ENCODE measurements around the gene RUNDC3A.
"Not testable (repeated sequence)": the region's sequence is repeated elsewhere in the genome, so short reads cannot be mapped to it uniquely, and the experiment has no call there.

RUNDC3A gene

DNA sequence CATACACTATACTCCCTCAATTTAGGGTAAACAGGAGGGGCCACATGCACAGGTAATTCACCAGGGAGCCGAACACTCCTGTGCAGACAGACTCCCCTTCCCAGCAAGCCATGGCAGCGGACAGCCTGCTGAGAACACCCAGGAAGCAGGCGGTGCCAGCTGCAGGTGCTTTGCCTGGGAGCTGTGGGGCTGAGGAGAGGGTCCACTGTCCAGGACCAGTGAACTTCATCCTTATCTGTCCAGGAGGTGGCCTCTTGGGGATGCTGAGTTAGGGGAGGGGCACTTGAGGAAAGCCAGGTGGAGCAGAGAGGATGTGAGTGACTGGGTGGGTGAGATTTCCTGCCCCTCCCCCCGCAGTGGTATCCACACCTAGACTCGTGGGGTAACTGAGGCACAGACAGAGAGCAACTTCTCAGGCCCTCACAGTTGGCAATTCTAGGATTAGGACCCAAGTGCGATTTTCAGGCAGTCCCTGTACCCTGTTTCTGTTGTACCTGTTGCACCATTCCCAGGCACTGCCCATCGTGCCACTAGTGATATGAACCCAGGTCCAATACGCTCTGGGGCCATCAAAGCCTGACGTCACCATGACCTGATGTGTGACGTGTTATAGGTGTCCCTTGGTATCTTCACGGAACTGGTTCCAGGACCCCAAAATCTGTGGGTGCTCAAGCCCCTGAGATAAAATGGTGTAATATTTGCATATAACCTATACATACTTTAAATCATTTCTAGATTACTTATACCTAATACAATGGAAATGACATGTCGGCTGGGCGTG is 37.9 kb downstream of the RUNDC3A start:
- no peak for DNase-seq

DNA sequence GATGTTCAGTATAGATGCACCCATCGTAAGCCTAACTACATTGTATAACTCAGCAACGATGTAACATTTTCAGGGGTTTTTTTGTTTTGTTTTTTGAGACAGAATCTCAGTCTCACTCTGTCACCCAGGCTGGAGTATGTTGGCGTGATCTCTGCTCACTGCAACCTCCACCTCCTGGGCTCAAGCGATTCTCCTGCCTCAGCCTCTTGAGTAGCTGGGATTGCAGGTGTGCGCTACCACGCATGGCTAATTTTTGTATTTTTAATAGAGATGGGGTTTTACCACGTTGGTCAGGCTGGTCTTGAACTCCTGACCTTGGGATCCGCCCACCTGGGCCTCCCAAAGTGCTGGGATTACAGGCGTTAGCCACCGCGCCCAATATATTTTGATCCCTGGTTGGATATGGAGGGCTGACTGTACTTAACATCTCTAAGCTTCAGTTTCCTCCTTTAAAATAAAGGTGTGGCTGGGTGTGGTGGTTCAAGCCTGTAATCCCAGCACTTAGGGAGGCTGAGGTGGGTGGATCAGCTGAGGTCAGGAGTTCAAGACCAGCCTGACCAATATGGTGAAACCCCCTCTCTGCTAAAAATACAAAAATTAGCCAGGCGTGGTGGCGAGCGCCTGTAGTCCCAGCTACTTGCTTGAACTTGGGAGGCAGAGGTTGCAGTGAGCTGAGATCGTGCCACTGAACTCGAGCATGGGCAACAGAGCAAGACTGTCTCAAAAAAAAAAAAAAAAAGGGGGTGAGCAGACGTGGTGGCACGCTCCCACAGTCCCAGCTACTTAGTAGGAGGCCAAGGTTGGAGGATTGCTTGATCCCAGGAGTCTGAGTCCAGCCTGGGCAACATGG is 39.0 kb downstream of the RUNDC3A start:
- DNase-seq = not testable (repeated sequence)

DNA sequence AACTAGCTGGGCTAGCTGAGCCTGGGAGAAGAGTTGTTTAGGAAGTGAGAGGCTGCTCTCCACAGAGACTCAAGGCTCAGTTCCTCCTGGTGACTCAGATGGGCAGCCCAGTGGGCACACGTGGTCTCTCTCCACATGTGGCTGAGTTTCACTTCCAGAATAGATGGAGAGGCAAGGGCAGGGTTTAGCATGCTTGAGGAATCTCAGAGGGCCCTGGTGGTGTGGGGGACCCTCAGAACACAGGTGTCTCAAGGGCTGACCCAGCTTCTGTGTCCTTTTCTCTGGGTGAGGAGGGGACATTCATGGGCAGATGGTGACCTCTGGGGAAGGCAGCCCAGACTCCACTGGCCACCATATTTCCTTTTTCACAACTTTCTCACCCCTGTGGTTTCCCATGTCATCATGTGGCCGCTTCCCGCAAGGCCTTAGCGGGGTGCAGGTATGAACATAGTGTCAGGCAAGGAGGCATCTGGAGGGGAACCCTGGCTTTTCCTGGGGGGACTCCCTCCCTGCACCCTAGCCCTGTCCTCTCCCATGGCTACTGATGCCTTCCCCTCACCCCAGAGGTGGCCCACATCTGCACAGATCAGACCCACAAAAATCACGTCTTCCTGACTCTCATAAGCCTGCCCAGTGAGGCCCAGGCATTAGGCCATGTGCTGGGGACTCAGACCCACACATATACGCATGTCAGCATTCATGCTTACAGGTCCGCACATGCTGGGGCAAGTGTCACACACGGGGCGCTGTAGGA is 40.0 kb downstream of the RUNDC3A start:
- DNase-seq = no peak

DNA sequence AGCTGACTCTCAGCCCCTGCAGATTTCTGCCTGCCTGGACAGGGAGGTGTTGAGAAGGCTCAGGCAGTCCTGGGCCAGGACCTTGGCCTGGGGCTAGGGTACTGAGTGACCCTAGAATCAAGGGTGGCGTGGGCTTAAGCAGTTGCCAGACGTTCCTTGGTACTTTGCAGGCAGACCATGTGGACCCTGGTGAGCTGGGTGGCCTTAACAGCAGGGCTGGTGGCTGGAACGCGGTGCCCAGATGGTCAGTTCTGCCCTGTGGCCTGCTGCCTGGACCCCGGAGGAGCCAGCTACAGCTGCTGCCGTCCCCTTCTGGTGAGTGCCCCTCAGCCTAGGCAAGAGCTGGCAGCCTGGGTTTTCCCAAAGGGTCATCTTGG is 40.6 kb downstream of the RUNDC3A start:
- no peak for DNase-seq

DNA sequence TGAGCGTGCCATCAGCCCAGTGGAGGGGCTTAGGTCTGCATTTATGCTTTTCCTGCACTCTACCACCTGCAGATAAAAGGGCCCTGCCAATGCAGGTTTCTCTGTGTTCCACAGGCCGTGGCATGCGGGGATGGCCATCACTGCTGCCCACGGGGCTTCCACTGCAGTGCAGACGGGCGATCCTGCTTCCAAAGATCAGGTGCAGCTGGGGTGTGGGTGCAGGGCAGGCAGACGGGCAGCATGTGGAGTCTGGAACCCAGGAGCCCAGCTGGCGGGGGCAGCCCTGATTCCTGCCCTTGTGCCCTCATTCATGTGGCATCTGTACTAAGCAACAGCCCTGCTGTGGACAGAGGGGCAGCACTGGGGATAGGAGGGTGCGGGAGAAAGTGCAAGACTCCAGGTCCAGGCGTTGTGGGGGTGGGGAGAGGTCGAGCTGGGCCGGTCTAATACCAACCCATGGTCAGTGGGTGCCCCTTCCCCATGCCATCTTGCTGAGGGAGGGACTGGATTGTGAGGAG is 41.2 kb downstream of the RUNDC3A start:
- no peak for DNase-seq

DNA sequence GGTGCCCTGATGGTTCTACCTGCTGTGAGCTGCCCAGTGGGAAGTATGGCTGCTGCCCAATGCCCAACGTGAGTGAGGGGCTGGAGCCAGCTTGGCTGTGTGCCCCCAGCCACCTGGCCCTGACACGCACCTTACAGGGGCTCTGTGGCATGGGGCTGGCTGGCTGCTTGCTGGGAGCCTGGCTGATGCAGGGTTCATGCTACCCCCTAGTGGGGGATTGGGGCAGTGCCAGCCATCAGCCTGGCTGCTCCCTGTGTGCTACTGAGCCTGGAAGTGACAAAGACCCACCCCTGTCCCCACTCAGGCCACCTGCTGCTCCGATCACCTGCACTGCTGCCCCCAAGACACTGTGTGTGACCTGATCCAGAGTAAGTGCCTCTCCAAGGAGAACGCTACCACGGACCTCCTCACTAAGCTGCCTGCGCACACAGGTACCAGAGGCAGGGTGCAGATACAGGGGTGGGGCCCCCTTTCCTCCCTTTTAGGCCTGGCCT is 42.4 kb downstream of the RUNDC3A start:
- DNase-seq = no peak

DNA sequence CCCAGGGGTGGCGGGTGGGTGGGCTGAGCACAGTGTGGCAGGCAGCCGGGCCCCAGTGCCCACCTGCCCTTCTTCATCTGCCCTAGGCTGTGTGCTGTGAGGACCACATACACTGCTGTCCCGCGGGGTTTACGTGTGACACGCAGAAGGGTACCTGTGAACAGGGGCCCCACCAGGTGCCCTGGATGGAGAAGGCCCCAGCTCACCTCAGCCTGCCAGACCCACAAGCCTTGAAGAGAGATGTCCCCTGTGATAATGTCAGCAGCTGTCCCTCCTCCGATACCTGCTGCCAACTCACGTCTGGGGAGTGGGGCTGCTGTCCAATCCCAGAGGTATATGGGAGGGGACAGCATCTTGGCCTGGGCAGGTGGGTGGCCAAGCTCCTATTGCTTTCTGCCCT is 43.1 kb downstream of the RUNDC3A start:
- DNase-seq = no peak

DNA sequence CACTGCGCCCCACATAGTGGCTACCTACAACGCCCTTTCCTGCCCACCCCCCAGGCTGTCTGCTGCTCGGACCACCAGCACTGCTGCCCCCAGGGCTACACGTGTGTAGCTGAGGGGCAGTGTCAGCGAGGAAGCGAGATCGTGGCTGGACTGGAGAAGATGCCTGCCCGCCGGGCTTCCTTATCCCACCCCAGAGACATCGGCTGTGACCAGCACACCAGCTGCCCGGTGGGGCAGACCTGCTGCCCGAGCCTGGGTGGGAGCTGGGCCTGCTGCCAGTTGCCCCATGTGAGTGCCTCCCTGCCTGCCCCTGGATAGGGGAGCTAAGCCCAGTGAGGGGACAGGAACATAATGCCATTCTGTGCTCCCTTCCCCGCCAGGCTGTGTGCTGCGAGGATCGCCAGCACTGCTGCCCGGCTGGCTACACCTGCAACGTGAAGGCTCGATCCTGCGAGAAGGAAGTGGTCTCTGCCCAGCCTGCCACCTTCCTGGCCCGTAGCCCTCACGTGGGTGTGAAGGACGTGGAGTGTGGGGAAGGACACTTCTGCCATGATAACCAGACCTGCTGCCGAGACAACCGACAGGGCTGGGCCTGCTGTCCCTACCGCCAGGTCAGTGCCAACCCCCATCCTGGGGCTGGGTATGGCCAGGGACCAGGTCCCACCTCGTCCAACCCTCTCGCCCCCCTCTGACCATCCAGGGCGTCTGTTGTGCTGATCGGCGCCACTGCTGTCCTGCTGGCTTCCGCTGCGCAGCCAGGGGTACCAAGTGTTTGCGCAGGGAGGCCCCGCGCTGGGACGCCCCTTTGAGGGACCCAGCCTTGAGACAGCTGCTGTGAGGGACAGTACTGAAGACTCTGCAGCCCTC is 43.8 kb downstream of the RUNDC3A start:
- DNase-seq = no peak

DNA sequence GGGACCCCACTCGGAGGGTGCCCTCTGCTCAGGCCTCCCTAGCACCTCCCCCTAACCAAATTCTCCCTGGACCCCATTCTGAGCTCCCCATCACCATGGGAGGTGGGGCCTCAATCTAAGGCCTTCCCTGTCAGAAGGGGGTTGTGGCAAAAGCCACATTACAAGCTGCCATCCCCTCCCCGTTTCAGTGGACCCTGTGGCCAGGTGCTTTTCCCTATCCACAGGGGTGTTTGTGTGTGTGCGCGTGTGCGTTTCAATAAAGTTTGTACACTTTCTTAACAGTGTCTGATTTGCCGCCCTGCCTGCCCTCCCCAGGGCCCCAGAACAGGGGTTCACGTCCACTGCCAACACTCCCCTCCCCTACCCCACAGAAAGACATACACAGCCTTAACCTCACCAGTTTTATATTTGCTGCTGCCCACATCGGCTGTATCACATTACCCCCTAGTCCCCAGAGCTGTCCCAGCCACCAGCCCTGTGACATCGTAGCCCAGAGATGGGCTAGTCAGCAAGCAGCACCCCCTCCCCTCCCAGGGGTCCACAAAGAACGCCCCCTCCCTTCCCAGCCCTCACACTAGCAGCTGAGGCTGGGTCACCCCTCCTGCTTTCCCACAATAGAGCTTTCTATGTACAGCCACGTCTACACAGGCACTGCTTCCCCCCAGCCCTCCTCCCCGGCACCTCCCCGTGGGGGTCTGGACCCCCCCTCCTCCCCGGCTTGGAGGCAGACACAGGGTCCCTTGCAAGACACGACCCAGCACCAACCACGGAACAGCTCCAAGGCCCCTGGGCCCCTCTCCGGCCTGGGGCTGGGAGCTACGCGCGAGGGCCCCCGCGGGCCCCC is 44.6 kb downstream of the RUNDC3A start:
- DNase-seq = no peak

DNA sequence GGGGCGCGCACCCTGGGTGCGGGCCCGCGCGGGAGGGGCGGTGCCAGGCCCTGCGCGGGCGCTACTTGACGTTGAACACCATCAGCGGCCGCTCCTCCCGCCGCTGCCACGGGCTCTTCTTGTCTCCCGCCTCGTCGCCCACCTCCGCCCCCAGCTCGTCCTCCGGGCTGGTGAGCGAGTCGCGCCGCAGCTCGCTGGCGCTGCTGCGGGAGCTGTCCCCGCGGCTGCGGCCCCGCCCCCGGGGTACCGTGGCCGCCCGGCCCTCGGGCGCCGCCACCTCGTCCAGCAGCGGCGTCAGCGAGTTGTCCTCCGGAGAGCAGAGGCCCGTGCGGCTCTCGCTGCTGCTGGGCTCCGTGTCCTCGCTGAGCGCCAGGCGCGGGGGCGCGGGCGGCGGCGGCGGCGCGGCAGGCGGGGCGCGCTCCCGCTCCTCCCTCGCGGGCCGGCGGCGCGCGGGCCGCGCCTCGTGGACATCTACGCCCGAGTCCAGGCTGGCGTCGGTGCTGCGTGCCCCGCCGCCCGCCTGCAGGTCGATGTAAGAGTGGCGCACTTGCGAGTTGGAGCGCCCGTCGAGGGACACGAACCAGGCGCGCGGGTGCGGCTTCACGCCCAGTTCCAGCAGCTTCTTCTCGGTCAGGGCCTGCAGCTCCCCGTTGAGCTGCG is 45.4 kb downstream of the RUNDC3A start:
- DNase-seq = no peak

DNA sequence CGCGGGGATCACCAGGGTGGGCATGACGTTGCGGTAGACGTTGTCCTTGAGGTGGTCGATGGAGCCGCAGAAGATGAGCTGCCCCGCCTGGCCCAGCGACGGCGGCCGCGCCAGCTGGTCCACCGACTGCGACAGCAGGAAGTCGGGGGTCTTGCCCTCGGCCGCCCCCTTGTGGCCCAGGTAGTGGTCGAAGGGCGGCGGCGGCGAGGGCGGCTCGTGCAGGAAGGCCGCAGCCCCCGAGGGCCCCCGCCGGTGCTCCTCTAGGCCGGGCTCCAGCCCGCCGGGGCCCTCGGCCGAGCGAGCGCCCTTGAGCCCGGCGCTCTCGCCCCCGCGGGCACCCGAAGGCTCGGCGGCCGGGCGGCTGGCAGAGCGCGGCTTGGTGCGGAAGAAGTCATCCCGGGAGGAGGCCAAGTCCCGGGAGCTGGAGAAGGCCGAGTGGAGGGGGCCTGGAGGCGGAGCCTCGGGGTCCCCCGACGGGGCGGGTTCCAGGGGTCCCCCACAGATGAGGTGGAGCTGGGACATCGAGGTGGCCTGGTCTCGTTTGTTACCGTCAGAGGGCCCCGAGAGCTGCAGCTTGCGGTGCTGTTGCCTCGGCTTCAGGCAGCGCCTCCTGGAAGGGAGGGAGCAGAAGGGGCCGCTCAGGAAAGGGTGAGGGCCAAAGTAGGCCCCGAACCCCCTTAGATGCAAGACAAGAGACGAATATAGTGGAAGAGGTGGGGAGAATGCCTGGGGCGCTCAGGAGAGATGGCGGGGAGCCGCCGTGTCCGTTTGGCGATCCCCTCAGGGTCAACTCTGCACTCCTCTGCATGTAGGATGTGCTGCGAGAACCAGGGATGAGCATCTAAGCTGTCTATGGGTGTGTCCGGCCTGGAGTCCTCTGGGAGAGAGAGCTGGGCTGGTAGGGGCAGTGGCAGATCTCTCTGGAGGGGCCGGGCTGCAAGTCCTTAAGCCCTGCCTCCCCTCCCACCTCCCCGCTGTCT is 46.5 kb downstream of the RUNDC3A start:
- DNase-seq = no peak

DNA sequence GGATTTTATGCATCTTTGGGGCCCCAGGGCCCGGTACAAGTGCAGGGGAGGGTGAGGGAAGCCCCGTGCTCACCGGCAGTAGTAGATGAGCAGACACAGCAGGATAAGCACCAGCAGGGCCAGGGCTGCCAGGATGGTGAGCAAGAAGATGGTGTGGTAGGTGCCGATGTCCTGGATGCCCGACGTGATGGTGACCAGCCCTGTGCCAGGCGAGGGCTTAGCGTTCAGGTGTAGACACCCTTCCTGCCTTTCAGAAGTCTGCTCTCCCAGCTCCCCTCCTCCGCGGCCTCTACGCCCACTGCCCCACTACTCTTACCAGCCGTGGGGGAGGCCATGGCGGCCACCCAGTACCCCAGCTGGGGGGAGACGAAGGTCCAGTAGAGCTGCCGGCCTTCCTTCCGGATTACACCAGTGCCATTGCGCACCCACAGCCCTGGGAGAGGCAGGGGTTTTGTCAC is 47.3 kb downstream of the RUNDC3A start:
- no peak for DNase-seq

DNA sequence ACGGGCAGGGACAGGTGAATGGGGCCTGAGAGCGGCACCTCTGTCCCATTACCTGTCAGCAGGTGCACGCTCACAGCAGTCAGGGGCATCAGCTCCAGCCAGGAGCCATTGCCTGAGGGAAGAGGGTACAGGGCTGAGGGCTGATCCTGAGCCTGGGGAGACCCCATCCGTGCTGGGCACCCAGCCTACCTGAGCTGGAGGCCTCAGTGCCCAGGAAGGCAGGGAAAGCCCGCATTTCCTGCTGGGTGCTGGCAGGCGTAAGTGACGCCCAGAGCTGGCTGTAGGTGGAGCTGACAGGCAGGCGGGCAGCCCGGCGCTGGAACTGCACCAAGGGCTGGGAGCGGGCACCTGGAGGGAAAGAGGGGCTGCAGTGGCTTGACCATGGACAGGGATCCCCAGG is 47.8 kb downstream of the RUNDC3A start:
- DNase-seq = no peak

DNA sequence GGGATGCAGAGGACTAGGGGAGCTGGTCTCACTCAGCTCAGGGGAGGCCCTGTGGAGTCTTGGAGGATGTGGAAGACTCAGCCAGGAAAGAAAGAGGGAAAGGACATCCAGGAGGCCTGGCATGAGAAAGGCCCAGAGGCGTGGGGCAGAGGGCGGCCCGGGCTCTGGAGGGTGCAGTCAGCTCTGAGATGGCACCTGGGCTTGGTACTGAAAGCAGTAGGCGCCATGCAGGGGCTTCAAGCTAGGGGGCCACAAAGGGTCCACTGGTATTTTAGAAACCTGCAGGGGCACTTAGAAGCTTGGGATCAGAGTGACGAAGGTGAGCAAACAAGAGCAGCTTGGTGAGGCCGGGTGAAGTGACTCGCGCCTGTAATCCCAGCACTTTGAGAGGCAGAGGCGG is 49.7 kb downstream of the RUNDC3A start:
- no peak for DNase-seq

DNA sequence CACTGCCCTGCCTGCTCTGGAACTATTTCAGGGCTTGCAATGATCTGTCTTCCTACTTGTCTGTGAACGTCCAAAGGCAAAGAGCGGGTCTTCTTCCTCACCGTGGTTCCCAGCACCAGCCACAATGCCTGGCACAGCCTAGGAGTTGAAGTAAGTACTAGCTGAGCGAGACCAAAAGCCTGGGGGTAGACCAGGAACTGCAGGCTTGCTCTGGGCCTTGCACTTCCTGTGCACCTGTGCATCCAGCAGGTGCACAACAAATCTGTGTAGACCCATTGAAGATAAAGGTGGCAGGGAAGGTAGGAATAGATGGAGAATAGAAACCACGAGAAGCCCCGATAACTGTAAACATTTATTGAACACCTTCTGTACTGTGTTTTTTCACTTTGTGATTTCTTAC is 50.6 kb downstream of the RUNDC3A start:
- DNase-seq = no peak

DNA sequence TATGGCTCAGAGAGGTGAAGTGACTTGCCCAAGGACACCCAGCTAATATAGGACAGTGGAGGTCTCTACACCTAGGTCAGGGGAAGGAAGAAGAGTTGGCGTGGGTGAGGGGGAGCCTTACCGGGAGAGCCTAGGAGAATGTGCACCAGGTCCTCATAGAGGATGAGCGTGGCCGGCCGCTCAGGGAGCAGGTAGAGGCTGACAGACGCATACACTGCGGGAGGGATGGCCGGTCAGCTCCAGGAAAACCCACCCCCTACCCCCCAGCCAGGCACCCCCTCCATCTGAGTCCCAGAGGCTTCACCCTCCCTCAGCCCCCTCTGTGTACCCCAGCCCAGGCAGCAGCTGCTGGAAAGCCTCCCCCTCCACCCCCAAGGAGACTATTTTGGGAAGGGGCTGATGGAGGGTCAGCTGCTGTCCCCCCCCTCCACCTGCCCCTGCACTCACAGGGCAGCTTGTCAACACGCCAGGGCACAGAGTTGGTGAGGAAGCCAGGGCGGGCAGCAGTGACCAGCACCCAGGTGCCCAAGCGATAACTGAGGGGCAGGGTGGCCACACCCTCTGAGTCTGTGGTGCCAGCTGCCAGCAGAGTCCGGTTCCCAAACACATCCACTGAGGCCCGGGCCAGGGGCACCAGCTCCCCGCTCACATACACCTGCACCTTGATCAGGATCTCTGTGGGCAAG is 51.2 kb downstream of the RUNDC3A start:
- DNase-seq = no peak

DNA sequence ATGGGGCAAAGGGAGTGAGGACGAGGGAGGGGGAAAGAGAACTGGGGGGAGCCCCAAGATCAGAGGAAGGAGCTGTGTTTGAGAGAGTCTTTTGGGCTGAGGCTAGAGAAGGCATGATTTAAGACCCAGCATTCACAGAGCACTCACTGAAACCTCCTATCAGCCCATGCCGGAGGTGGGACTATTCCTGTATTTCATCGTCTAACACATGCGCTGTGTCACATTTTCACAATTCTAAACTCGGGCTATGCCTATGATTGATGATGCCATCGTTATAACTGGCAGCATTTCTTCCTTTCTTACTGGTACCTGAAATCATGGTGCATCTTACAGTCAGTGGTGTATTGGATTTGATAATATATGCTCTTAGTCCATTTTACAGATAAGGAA is 51.7 kb downstream of the RUNDC3A start:
- DNase-seq = no peak

DNA sequence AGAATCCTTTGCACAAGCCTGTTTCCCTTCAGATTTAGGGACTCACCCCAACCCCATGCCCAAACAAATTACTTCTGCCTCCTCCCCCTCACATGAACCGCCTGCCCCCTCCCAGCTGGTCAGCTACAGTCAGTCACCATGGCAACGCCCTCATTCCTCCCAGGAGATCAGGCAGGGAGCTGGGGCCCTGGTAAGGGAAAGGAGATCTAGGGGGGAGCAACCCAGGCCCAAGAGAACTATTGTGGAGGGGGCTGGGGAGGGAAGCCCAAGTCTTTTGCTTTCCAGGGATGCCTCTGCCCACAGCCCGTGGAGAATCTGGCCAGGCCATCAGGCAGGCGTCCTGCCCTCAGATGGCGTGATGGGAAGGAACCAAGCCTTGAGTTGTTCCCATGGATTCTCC is 52.4 kb downstream of the RUNDC3A start:
- DNase-seq = no peak
